Lung (tissue), 12 donors: ENCODE results near the gene TBC1D22A. TPM values are rescaled to one million over a fixed set of nuclear protein-coding genes. Genes with fewer than 3 reads are reported as not detected.

ENCODE experiments used
- ATAC-seq: fragments of 200-7000 bp; cut with Tn5 transposase; one replicate; pipeline ENCODE4 v1.9.1; 2020; ENCODE audit warnings: moderate number of reproducible peaks; ENCODE audit not compliant: insufficient read depth, low FRiP score
- DNase-seq, 3 donors: peaks; one replicate each; pipeline ENCODE4 v3.0.0-alpha.2; 2013 to 2017
- H3K27ac ChIP-seq, 2 donors: one replicate each; pipeline ENCODE4 v1.5.1; 2013; ENCODE audit warnings: mild to moderate bottlenecking in 2 of 2, moderate library complexity in 2 of 2, control low read depth in 1 of 2, inconsistent platforms in 1 of 2, low read depth in 1 of 2, low read length in 1 of 2
- H3K27me3 ChIP-seq, 3 donors: one replicate each; pipeline ENCODE4 v1.5.1; 2013; ENCODE audit warnings: low read length in 2 of 3; ENCODE audit not compliant: control insufficient read depth in 3 of 3, insufficient read depth in 3 of 3
- H3K36me3 ChIP-seq, 4 donors: one replicate each; pipeline ENCODE4 v1.5.1; 2013; ENCODE audit warnings: low read length in 4 of 4, mild to moderate bottlenecking in 1 of 4, moderate library complexity in 1 of 4; ENCODE audit not compliant: control insufficient read depth in 4 of 4, insufficient read depth in 4 of 4
- H3K4me1 ChIP-seq, 5 donors: one replicate each; pipeline ENCODE4 v1.5.1; 2013; ENCODE audit warnings: low read length in 5 of 5, mild to moderate bottlenecking in 2 of 5, moderate library complexity in 1 of 5; ENCODE audit not compliant: control insufficient read depth in 5 of 5, insufficient read depth in 5 of 5
- H3K4me3 ChIP-seq: one replicate; pipeline ENCODE4 v1.5.1; 2013; ENCODE audit warnings: mild to moderate bottlenecking, control low read depth, moderate library complexity
- H3K9ac ChIP-seq, 2 donors: one replicate each; pipeline ENCODE4 v1.5.1; 2013; ENCODE audit warnings: low read length in 2 of 2, control low read depth in 1 of 2; ENCODE audit not compliant: insufficient read depth in 1 of 2
- H3K9me3 ChIP-seq, 4 donors: one replicate each; pipeline ENCODE4 v1.5.1; 2013; ENCODE audit warnings: low read length in 3 of 4, mild to moderate bottlenecking in 1 of 4, moderate library complexity in 1 of 4; ENCODE audit not compliant: control insufficient read depth in 4 of 4, insufficient read depth in 3 of 4
- CTCF ChIP-seq: IDR thresholded peaks from 2 replicates; pipeline ENCODE4 v1.5.1; 2012; ENCODE audit warnings: mild to moderate bottlenecking; ENCODE audit errors: control extremely low read depth, extremely low read depth
- WGBS, 2 donors: extraction: QIAGEN DNeasy Blood & Tissue Kit; methylation state at CpG; one replicate each; pipeline ENCODE4 v1.1.7; 2013; 5-methylcytosine and 5-hydroxymethylcytosine counted together
- polyA plus RNA-seq, 2 donors: library from polyadenylated mRNA; stranded (reverse); fragments of 200-250 nt; gene quantifications; one replicate each; pipeline ENCODE4 v1.2.1, GENCODE V29; 2013
- total RNA-seq, 2 donors: library from RNA; depleted of rRNA in 1 of 2; stranded (reverse); fragments of >200 nt in 1 of 2; gene quantifications; one replicate each; pipeline ENCODE4 v1.2.1, GENCODE V29; 2014 to 2021
- donor health status: control.
- donor health status: control.
- donor health status: Bipolar disorder and iron deficiency.
- donor health status: healthy.
- donor health status: DM: yes; HTN: yes; CAD: no.

TBC1D22A gene
- total and polyA plus RNA-seq, 4 donors, result 20.2 to 38.4 (median 21.0) TPM

GRCh38 chr22:46857142-46857884, 94.9 kb downstream of the TBC1D22A start:
- ATAC-seq (no peak), DNase-seq (peak in 1 of 3 donors; percentile 74)
- H3K9ac ChIP-seq, result peak overlapping the region in 1 of 2 donors; percentile 32
- H3K4me3 ChIP-seq, result no peak overlapping the region
- H3K9me3 ChIP-seq, result no peaks in the 10 kb centered on the region
- TF ChIP-seq CTCF, result no peak
- H3K4me1 ChIP-seq, result peaks cover 0 to 35% (median 17%) of the 10 kb centered on the region in 5 donors
- no peaks in the 10 kb centered on the region for H3K36me3 ChIP-seq
- H3K27ac ChIP-seq, result no peak overlapping the region
- no peaks in the 10 kb centered on the region for H3K27me3 ChIP-seq
- 90% methylated on average over 9 of the region's 9 CpGs for WGBS, 2 donors

DNA sequence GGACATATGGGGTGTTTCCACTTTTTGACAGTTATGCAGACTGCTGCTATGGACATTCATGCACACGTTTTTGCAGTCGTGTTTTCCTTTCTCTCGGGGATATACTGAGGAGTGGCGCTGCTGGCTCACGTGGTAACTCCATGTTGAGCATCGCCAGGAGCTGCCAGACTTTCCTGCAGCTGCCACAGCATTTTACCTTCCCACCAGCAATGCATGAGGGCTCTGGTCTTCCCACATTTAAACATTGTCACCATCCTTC, 95.4 kb downstream of the TBC1D22A start:
- Histone ChIP-seq H3K27ac (no peak overlapping the region), H3K9me3 (no peaks in the 10 kb centered on the region), H3K27me3 (no peaks in the 10 kb centered on the region), H3K9ac (no peak overlapping the region), H3K36me3 (no peaks in the 10 kb centered on the region), H3K4me3 (no peak overlapping the region), H3K4me1 (peaks cover 0 to 35% (median 17%) of the 10 kb centered on the region in 5 donors)
- DNase-seq, result no peak
- TF ChIP-seq CTCF, result no peak
- WGBS, 2 donors, result 90 to 95% methylated on average over 6 of the region's 6 CpGs
- no peak for ATAC-seq

DNA sequence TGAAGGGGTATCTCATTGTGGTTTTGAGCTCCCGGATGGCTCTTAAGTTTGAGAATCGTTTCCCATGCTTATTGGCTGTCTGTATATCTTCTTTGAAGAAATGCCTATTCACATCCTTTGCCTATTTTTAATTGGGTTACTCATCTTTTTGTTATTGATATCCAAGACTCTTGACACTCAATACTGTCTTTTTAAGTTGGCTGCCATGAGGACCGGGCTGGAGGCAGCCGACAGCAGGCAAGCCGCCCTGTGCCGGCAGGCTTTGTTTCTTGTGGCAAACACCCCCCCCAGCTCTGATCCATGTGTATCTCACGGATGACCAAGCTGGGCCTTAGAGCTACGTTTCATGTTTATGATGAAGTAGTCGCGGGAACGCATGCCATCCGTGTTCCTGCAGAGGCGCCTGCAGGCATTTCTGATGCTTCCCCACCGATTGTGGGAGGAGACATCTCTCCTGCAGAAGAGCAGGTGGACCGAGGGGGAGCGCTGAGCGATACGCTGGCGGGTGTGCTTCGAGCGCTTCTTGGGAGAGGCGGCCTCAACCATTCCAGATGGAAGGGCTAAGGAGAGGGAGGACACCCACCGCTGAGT, 95.8 kb downstream of the TBC1D22A start:
- H3K27me3 ChIP-seq, result no peaks in the 10 kb centered on the region
- ATAC-seq (no peak), DNase-seq (no peak)
- H3K36me3 ChIP-seq, result no peaks in the 10 kb centered on the region
- no peak for TF ChIP-seq CTCF
- H3K27ac ChIP-seq, result no peak overlapping the region
- no peaks in the 10 kb centered on the region for H3K9me3 ChIP-seq
- H3K4me1 ChIP-seq, result peaks cover 0 to 35% (median 17%) of the 10 kb centered on the region in 5 donors
- H3K4me3 ChIP-seq, result no peak overlapping the region
- WGBS, 2 donors, result 97 to 98% methylated on average over 23 of the region's 23 CpGs
- H3K9ac ChIP-seq, result no peak overlapping the region
